NCI-H2227 (cell line): ENCODE data around the gene GFY.
A peak's percentile ranks its signal among the peaks of the same experiment; 100 is the strongest.

Experiments used
- DNase-seq: peaks from one replicate; lab custom pipeline; 2025; ENCODE audit not compliant: unreplicated experiment; lab: John Stamatoyannopoulos, UW

GFY gene

GRCh38 chr19:49408816-49409440 is 16.3 kb upstream of the GFY start:
- DNase-seq, result no peak

DNA sequence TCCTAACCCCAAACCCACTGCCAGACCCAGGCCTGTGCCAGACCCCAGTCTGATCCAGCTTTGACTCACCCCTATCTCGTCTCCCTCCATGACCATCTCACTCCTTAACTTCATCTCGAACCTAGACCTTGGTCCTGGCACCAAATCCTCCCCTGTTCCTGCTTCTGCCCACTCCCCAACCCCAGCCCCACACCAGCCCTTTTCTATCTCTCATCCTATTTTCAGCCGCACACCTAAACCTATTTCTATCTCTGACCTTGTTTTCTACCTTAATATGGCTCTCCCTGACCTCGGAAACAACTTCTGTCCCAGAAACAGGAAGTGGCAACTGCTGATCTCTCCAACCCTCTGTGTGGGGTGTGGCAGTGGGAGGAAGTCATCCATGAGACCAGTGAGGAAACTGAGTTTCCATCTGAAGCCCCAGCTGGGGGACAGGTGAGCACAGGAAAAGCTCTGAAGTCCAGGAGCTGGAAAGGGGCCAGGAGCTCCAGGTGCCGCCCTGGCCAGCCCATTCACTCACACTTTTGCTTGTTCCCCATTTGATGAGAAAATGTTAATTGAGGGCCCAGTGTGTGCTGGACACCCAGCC is 15.7 kb upstream of the GFY start:
- no peak for DNase-seq

- DNase-seq, result no peak
Observed at GRCh38 chr19:49411681-49412326, 13.4 kb upstream of the GFY start.

DNA sequence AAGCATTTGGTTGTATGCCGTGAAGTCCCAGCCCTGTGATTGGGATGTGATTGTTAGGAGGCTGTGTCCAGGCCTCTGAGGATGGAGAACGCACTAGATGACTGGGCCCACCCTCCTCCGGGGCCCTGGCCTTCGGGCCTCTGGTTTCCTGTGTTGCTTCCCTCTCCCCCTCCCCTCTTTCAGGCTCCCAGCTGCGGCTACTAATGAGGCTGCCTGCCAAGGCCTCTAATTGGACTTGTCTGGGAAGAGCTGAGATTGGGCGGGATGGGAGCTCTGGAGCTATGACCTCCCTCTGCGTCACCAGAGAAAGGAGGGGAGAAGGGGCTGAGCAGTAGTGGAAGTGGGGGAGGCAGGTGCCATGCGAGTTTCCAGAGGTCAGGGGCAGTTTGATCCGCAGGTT is 11.8 kb upstream of the GFY start:
- peak; percentile 40 for DNase-seq

DNA sequence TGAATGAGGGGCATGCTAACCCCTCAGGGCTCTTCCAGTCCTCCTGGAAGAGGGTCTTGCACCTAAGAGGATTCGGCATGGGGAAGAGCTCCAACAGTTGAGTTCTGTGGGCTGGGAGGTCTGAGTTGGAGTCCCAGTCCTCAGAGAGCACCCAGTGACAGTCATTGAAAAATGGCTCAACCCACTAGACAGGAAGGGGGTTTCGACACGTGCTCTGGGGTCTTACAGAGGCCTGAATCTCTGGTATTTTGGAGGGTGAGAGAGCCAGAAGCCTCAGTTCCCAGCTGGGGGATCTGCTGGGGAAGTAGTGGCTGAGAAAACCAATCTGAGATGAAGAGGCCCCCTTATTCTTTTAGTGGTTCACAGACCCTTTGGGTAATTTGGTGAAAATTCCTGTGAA is 10.9 kb upstream of the GFY start:
- DNase-seq, result no peak

DNA sequence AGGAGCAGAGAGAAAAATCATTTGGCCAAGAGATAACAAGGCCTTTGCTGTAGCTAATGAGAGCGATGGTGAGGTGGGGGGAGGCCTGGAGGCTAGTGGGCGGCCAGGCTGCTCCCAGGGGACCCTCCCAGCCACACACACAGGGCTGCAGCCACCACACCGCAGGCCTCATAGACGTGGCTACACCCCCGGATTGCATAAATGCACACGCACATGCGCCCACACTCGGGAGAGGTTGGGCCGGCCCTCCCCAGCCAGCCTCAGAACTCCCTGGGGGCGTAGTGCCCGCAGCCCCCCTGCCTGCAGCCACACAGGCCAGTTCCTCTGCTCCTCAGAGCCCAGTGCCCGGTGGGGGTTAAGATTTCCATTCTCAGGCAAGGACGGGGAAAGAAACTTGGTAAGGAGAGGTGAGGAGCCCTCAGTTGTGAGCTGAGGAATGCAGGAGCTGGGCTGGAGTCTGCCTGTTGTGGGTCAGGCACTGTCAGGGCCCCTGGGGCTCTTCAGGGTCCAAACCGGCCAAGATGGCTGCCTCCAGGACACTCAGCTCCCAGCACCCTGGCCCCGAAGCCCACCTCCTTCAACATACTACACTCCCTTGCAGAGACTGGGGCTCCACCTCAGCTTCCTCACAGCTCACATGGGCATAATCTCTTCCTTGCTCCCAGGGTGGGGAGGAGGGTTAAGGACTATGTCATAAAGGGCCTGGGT is 9.9 kb upstream of the GFY start:
- DNase-seq, result no peak

DNA sequence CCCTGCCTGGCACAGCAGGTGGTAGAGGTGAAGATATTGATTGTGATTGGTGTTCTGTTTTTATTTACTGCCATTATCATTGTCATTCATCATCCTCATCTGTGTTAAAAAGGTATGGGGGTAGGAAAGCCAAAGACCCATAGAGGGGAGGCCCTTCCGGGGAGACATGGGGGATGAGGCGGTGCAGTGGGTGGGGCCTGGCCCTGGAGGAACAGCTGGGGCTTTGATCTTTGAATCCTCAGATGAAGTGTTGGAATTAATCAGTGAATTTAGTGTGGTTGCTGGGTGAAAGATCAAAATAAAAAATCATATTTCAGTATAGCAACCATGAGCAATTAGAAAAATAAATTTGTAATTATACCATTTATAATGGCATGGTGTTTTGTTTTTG is 9.4 kb upstream of the GFY start:
- no peak for DNase-seq

- DNase-seq, result no peak
Observed at GRCh38 chr19:49417088-49417487, 8.1 kb upstream of the GFY start.

DNA sequence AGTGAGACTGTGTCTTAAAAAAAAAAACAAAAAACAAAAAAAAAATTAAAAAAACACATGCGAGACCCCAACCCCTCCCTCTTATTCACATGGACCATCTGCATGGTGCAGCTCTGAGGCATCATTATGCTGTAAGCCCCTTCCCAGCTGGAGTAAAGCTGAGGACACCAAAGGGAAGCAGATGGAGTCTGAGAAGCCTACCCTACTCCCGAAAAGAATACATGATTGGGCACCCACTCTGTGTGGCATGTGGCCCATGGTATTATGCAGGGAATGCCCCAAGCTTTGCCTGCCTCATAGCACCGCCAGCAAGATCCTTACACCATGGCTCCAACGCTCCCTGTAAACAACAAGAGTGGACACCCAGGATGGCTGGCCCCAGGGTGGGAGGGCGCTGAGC is 6.7 kb upstream of the GFY start:
- DNase-seq, result no peak

DNA sequence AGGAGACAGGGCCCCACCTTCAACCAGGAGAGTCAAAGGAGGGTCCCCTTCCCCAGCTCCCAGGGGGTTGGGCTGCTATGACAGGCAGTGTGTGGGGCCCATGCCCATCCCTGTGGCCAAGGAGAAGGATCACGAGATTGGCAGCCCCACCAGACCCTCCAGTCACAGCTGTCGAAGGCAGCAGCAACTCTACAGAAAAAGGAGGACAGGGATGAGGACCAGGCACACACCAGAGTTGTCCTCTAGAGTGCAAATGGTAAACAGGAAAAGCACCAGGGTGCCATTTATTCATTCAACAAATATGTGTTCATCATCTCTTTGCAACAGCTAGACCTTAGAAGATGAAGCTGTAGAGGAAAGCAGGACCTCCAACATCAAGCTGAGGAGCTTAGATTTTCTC is 6.0 kb upstream of the GFY start:
- no peak for DNase-seq

GRCh38 chr19:49420227-49420626 is 5.0 kb upstream of the GFY start:
- DNase-seq, result no peak

GRCh38 chr19:49421039-49421877 is 3.9 kb upstream of the GFY start:
- peak; percentile 96 for DNase-seq

DNA sequence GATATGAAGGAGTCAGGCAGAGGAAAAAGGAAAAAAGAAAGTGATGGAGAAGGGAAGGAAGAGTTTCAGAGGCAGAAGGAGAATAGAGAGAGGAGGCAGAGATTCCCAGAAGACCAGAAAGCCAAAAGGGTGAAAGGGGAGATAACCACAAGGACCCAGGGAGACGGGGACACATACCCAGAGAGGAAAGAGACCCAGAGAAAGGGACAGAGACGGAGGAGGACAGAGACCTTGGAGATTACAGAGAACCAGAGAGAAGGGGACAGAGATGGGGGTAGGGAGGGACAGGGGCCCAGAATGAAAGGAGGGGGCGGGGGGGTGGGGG is 3.3 kb upstream of the GFY start:
- DNase-seq, result no peak

DNA sequence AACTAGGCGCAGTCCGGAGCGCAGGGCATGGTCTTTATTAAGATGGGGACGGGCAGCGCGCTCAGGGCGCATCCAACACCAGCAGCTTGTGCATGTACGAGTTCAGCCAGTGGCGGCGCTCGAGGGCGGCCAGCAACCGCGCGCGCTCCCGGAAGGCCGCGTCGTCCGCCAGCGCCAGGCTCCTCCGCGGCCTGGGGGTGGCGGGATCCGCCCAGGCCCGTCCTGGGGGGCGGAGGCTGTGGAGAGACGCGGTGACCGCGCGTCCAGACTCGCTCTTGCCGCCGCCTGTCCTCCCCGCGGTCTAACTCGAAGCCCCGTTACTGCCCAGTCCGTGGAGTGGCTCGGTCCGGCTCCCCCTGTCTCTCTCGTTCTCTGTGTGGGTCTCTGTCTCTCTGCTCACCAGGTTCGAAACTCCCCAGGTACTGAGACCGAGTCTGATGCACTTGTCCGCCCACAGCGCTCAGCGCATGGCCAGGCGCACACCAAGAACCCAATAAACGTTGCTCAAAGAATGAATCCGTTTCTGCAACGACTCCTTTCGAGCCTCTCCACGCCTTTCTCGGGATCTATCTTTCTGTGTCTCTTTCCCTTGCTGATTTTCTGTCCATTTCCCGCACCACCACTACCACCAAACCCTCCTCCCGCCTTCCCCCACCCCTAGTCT is 2.6 kb upstream of the GFY start:
- DNase-seq, result peak; percentile 69

DNA sequence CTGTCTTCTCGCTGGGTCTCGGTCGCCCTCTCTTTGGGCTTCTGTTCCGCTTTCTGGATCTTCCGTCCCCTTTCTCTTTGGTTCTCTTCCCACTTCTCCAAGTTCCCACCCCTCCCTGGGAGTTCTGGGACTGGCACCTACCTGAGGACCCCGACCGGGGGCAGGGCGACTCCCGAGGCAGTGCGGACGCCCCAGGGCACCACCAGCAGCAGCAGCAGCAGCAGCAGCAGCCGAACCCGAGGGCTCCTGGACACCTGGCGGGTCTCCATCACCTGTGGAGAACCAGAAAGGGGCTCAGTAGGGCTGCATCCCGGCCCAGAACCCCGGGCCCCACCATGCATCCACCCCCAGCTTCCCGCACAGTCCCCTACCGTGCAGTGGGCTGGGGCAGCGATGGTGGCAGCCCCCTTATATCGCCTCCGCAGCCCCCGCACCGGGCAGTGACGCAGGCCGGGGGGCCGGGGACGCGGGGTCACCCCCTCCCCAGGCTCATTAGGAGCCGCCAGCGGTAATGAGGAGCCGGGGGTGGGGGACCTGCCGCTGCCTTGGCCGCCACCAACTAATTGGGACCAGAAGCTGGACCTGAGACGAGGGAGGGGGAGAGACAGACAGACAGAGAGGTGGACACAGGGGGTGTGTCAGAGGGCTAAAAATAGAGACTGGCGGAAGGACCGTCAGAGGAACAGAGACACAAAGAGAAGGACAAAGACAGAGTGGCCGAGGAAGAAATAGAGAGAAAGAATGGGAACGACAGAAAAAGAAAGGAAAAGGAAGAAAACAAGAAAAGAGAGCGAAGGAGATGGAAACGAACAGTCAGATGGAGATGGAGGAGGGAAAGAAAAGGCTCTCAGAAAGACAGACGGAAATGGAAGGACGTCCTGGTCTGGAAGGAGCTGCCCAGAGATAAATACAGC is 1.9 kb upstream of the GFY start, which contains the start of gene PTH2:
PTH2 (minus strand) TSS at position 371 of the 914 bp plus-strand sequence; CDS start at position 269, 102 bp downstream.
- DNase-seq, result no peak

- no peak for DNase-seq
Observed at GRCh38 chr19:49423985-49424303, 1.2 kb upstream of the GFY start.

DNA sequence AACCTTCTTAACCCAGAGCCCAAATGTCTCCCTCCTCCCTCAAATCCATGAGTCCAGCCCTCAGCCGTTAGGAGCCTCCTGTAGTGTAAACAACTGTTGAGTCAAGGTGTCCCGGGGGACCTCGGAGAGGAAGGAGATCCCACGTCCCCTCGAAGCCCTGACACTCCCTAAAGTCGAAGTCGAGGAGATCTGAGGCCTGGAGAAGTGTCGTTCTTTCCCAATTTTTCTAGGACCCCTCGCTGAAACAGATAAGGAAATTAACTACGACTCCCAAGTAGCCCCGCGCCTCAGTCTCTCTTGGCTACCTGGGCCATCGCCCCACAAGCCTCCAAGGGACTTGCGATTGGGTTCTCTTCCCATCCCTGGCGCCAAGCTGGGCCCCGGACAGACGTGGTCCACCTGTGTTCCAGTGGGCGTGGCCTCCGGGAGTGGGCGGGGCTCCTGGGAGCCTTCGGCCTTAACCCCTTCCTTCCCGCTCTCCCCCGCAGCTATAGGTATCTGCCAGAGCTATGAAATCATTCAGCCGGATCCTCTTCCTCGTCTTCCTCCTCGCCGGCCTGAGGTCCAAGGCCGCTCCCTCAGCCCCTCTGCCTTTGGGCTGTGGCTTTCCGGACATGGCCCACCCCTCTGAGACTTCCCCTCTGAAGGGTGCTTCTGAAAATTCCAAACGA is 869 bp downstream of the GFY start:
- DNase-seq, result no peak

- no peak for DNase-seq
Observed at GRCh38 chr19:49427339-49427738, 2.2 kb downstream of the GFY start.

DNA sequence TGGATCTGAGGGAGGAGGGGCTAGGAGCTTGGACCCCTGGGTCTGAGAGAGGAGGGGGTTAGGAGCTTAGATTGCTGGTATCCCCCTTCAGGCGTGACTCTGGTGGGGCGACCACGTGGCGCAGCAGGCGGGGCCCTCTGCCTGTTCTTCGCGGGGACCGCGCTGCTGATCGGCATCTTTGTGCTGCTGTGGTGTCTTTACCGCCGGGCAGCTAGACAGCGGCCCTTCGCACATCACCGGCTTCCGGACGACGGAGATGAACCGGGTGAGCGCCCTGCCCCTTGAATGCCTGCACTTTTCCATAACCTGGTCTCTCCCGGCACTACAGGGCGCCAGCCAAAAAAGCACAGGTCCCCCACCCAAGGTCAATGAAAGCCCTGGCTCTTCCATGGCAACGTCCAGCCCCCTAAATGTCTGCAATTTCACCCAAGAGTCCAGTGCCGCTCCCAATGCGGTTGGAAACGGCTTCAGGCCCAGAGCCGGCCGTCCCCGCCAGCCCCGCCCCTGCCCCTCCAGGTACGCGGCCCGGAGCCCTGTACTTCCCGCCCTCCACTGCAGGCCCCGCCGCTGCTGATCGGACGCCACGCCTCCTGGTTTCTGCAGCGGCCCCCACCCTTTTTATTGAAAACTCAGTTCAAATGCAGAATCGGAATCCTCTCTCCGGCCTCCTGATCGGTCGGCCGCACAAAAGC is 2.8 kb downstream of the GFY start:
- DNase-seq, result peak; percentile 46
